H9 (cell line): ENCODE data around the gene ZNF485. TPM values are rescaled to one million over a fixed set of nuclear protein-coding genes. Genes with fewer than 3 reads are reported as not detected.

Experiments
- DNase-seq: peaks from one replicate; pipeline ENCODE4 v3.0.0-alpha.2; 2017
- H2AFZ ChIP-seq: one replicate; pipeline ENCODE4 v1.6.1; 2013; ENCODE audit warnings: mild to moderate bottlenecking, low read length, control low read depth, moderate library complexity
- H2AK5ac ChIP-seq: 2 replicates; pipeline ENCODE4 v1.6.1; 2013; ENCODE audit warnings: low read length, control low read depth, mixed read lengths; ENCODE audit not compliant: insufficient read length
- H2BK120ac ChIP-seq: one replicate; pipeline ENCODE4 v1.6.1; 2013; ENCODE audit warnings: low read depth, mild to moderate bottlenecking, low read length, control low read depth, inconsistent platforms; ENCODE audit not compliant: poor library complexity, severe bottlenecking
- H2BK12ac ChIP-seq: 2 replicates; pipeline ENCODE4 v1.6.1; 2013; ENCODE audit warnings: low read length, control low read depth, mixed read lengths, low read depth; ENCODE audit not compliant: insufficient read length
- H2BK15ac ChIP-seq: 2 replicates; pipeline ENCODE4 v1.6.1; 2013; ENCODE audit warnings: low read depth, low read length, control low read depth
- H2BK20ac ChIP-seq: one replicate; pipeline ENCODE4 v1.6.1; 2013; ENCODE audit warnings: low read depth, mild to moderate bottlenecking, low read length, control low read depth, inconsistent platforms; ENCODE audit not compliant: poor library complexity, severe bottlenecking
- H2BK5ac ChIP-seq: 2 replicates; pipeline ENCODE4 v1.6.1; 2013; ENCODE audit warnings: low read length, control low read depth, mixed read lengths; ENCODE audit not compliant: insufficient read length
- H3K14ac ChIP-seq: 2 replicates; pipeline ENCODE4 v1.6.1; 2013; ENCODE audit warnings: low read length, control low read depth; ENCODE audit not compliant: insufficient read depth
- H3K18ac ChIP-seq: 2 replicates; pipeline ENCODE4 v1.6.1; 2013; ENCODE audit warnings: low read depth, mild to moderate bottlenecking, mixed read lengths, low read length, control low read depth; ENCODE audit not compliant: insufficient read length
- H3K23ac ChIP-seq: 2 replicates; pipeline ENCODE4 v1.6.1; 2013; ENCODE audit warnings: low read length, control low read depth, mixed read lengths, low read depth; ENCODE audit not compliant: insufficient read length
- H3K23me2 ChIP-seq: 2 replicates; pipeline ENCODE4 v1.6.1; 2013; ENCODE audit warnings: low read depth, mild to moderate bottlenecking, mixed read lengths, low read length, control low read depth; ENCODE audit not compliant: insufficient read length, poor library complexity, severe bottlenecking
- H3K27ac ChIP-seq: 2 replicates; pipeline ENCODE4 v1.5.1; 2013; ENCODE audit warnings: low read length, control low read depth, mixed read lengths, low read depth; ENCODE audit not compliant: insufficient read length
- H3K27me3 ChIP-seq: 2 replicates; pipeline ENCODE4 v1.6.1; 2013; ENCODE audit warnings: low read length, control low read depth, inconsistent platforms; ENCODE audit not compliant: insufficient read depth
- H3K4ac ChIP-seq: 2 replicates; pipeline ENCODE4 v1.6.1; 2013; ENCODE audit warnings: low read depth, mild to moderate bottlenecking, control low read depth, inconsistent platforms, low read length, moderate library complexity
- H3K4me1 ChIP-seq: 2 replicates; pipeline ENCODE4 v1.6.1; 2013; ENCODE audit warnings: low read length, control low read depth, inconsistent platforms; ENCODE audit not compliant: insufficient read depth
- H3K4me2 ChIP-seq: 2 replicates; pipeline ENCODE4 v1.6.1; 2013; ENCODE audit warnings: low read length, control low read depth, mixed read lengths; ENCODE audit not compliant: insufficient read length, insufficient read depth
- H3K56ac ChIP-seq: 2 replicates; pipeline ENCODE4 v1.6.1; 2013; ENCODE audit warnings: low read depth, mild to moderate bottlenecking, mixed read lengths, low read length, control low read depth; ENCODE audit not compliant: insufficient read length
- H3K79me1 ChIP-seq: 2 replicates; pipeline ENCODE4 v1.6.1; 2013; ENCODE audit warnings: low read depth, mild to moderate bottlenecking, moderate library complexity, low read length, control low read depth, inconsistent platforms; ENCODE audit not compliant: insufficient read depth, poor library complexity, severe bottlenecking
- H3K79me2 ChIP-seq: 2 replicates; pipeline ENCODE4 v1.6.1; 2013; ENCODE audit warnings: low read length, control low read depth, inconsistent platforms; ENCODE audit not compliant: insufficient read depth
- H3K9ac ChIP-seq: 2 replicates; pipeline ENCODE4 v1.6.1; 2013; ENCODE audit warnings: low read length, control low read depth, mixed read lengths; ENCODE audit not compliant: insufficient read length; ENCODE audit errors: extremely low read depth
- H3K9me3 ChIP-seq: one replicate; pipeline ENCODE4 v1.6.1; 2013; ENCODE audit warnings: low read depth, low read length, inconsistent platforms; ENCODE audit not compliant: control insufficient read depth
- H3T11ph ChIP-seq: one replicate; pipeline ENCODE4 v1.6.1; 2013; ENCODE audit warnings: mild to moderate bottlenecking, low read length, control low read depth, inconsistent platforms
- H4K20me1 ChIP-seq: one replicate; pipeline ENCODE4 v1.6.1; 2013; ENCODE audit not compliant: control insufficient read depth, insufficient read length, insufficient read depth
- H4K5ac ChIP-seq: 2 replicates; pipeline ENCODE4 v1.6.1; 2013; ENCODE audit warnings: low read depth, mild to moderate bottlenecking, mixed read lengths, low read length, control low read depth; ENCODE audit not compliant: insufficient read length
- H4K8ac ChIP-seq: replicated peaks from 2 replicates; pipeline ENCODE4 v1.6.1; 2013; ENCODE audit warnings: low read length, control low read depth, mixed read lengths, low read depth; ENCODE audit not compliant: insufficient read length
- H4K91ac ChIP-seq: 2 replicates; pipeline ENCODE4 v1.6.1; 2013; ENCODE audit warnings: low read depth, mild to moderate bottlenecking, moderate library complexity, mixed read lengths, low read length, control low read depth; ENCODE audit not compliant: insufficient read length
- H3K27ac Mint-ChIP-seq, 3 experiments: 2 replicates in 2 of 3; 3 replicates in 1 of 3; pipeline ENCODE4 v1.8.0; 2020 to 2021; ENCODE audit warnings: mixed read lengths in 3 of 3, mild to moderate bottlenecking in 1 of 3, moderate library complexity in 1 of 3
- H3K27me3 Mint-ChIP-seq: 2 replicates; pipeline ENCODE4 v1.8.0; 2021; ENCODE audit warnings: low read depth, mild to moderate bottlenecking, moderate library complexity, mixed read lengths
- H3K36me3 Mint-ChIP-seq, 3 experiments: 2 replicates in 2 of 3; 3 replicates in 1 of 3; pipeline ENCODE4 v1.8.0; 2020 to 2021; ENCODE audit warnings: low read depth in 3 of 3, mixed read lengths in 3 of 3; ENCODE audit not compliant: insufficient read depth in 1 of 3
- H3K4me1 Mint-ChIP-seq, 2 experiments: 2 replicates each; pipeline ENCODE4 v1.8.0; 2020; ENCODE audit warnings: mixed read lengths in 2 of 2
- H3K4me3 Mint-ChIP-seq, 2 experiments: 2 replicates in 1 of 2; 3 replicates in 1 of 2; pipeline ENCODE4 v1.8.0; 2020 to 2021; ENCODE audit warnings: mild to moderate bottlenecking in 2 of 2, mixed read lengths in 2 of 2, moderate library complexity in 1 of 2
- H3K9me3 Mint-ChIP-seq, 2 experiments: 2 replicates in 1 of 2; 3 replicates in 1 of 2; pipeline ENCODE4 v1.8.0; 2020; ENCODE audit warnings: mild to moderate bottlenecking in 2 of 2, mixed read lengths in 2 of 2, moderate library complexity in 1 of 2
- total RNA-seq: library from RNA; stranded (reverse); gene quantifications from 2 replicates; pipeline ENCODE4 v1.2.1, GENCODE V29; 2021
- TF ChIP-seq, protein P1 (sequence below): fragments of 200-600 bp; sonication (generic); conservative IDR thresholded peaks from 3 replicates; pipeline ENCODE4 v1.8.0; 2021; ENCODE audit warnings: antibody characterized with exemption, mild to moderate bottlenecking

The ZNF485 gene
- total RNA-seq, 1 experiment from 2014 or later: 8.9 TPM

DNA sequence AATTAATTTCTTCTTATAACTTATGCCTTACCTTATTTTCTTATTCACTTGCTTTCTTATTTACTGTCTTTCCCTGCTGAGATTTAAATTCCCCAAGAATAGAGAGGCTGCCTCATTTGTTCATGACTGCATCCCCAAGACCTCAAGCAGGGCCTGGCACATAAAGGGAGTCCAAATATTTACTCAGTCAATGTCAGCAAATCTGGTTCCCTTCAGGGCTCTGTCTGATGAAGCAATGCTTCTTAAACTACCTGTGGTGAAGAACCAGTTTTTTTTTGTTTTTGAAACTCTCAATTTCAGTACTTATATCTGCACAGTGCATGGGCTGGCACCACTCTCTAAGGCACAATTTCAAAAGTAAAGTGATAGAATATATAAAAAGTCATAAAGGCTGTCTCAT is 36.6 kb upstream of the ZNF485 start:
- Histone ChIP-seq H3K9me3 (no peaks in the 10 kb centered on the region), H3K79me1 (no peaks in the 10 kb centered on the region), H2AK5ac (no peak overlapping the region), H3T11ph (no peak overlapping the region), H2BK5ac (no peak overlapping the region), H3K79me2 (peaks cover 2% of the 10 kb centered on the region; the same call in 1 of the 2 replicates), H4K5ac (no peak overlapping the region), H3K4me1 (no peaks in the 10 kb centered on the region; the same call in 1 of the 2 replicates), H3K27me3 (peaks cover 3% of the 10 kb centered on the region; the same call in 1 of the 2 replicates), H3K23ac (no peak overlapping the region), H2BK15ac (no peak overlapping the region), H2BK12ac (no peak overlapping the region), H3K4me2 (no peak overlapping the region), H2BK120ac (no peak overlapping the region), H3K56ac (no peak overlapping the region), H3K9ac (no peak overlapping the region), H3K4ac (no peak overlapping the region), H3K14ac (no peak overlapping the region), H2AFZ (no peak overlapping the region), H3K18ac (no peak overlapping the region), H2BK20ac (no peak overlapping the region), H4K20me1 (no peaks in the 10 kb centered on the region), H4K8ac (no peak overlapping the region), H3K23me2 (peaks cover 10% of the 10 kb centered on the region), H3K27ac (no peak overlapping the region), H4K91ac (no peak overlapping the region)
- no peak for DNase-seq
- peaks cover 18 to 44% (median 26%) of the 10 kb centered on the region in 3 experiments for H3K36me3 Mint-ChIP-seq
- TF ChIP-seq, protein P1, sequence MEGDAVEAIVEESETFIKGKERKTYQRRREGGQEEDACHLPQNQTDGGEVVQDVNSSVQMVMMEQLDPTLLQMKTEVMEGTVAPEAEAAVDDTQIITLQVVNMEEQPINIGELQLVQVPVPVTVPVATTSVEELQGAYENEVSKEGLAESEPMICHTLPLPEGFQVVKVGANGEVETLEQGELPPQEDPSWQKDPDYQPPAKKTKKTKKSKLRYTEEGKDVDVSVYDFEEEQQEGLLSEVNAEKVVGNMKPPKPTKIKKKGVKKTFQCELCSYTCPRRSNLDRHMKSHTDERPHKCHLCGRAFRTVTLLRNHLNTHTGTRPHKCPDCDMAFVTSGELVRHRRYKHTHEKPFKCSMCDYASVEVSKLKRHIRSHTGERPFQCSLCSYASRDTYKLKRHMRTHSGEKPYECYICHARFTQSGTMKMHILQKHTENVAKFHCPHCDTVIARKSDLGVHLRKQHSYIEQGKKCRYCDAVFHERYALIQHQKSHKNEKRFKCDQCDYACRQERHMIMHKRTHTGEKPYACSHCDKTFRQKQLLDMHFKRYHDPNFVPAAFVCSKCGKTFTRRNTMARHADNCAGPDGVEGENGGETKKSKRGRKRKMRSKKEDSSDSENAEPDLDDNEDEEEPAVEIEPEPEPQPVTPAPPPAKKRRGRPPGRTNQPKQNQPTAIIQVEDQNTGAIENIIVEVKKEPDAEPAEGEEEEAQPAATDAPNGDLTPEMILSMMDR: no peak
- peaks cover 14% of the 10 kb centered on the region for H3K27me3 Mint-ChIP-seq
- peaks cover 7 to 12% of the 10 kb centered on the region in 2 experiments for H3K9me3 Mint-ChIP-seq
- H3K4me3 Mint-ChIP-seq: no peak overlapping the region
- H3K27ac Mint-ChIP-seq: no peak overlapping the region
- peaks cover 9 to 16% of the 10 kb centered on the region in 2 experiments for H3K4me1 Mint-ChIP-seq
